Germinal center (tissue), 1 donor: ENCODE measurements around the gene TBL2.
A peak's percentile ranks its signal among the peaks of the same experiment; 100 is the strongest.
"Not testable (repeated sequence)": the region's sequence is repeated elsewhere in the genome, so short reads cannot be mapped to it uniquely, and the experiment has no call there.

Experiments
- DNase-seq: peaks from one replicate; pipeline ENCODE4 v3.0.0; 2012; ENCODE audit warnings: mixed read lengths, low spot score

The TBL2 gene

GRCh38 chr7:73606801-73607691, 28.7 kb upstream of the TBL2 start:
- peak; percentile 86 for DNase-seq

DNA sequence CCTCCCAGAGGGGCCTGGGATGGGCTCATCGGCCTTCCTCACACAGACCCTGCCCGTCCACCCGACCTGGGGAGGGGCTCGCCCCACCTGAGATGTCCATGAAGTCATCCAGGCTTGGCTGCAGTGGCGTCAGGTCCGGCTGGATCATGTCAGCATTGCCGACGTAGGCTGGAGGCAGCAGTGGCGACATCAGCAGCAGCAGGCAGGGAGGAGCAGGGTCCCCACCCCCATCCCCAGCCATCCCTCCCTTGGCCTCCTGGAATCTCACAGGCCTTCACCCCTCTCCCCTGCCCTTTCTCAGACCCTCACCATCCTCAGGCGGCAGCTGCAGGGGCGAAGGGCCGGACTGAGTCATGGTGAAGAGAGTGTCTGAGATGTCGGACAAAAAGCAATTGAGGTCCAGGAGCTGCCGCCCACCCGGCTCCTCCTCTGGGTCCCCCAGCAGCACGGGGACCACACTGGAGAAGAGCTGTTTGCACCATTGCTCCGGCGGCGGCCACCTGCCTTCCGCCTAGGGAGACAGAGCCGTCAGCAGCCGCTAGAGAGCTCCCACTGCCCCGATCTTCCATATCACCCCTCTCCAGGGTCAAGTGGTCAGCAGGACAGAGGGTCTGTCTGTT, 27.3 kb upstream of the TBL2 start:
- no peak for DNase-seq

GRCh38 chr7:73602721-73603651, 24.6 kb upstream of the TBL2 start:
- DNase-seq = no peak

- DNase-seq = no peak
Measured at GRCh38 chr7:73599916-73600315, 21.5 kb upstream of the TBL2 start.

GRCh38 chr7:73599151-73599882, 20.9 kb upstream of the TBL2 start:
- DNase-seq = no peak

GRCh38 chr7:73597978-73598782, 19.8 kb upstream of the TBL2 start:
- no peak for DNase-seq

DNA sequence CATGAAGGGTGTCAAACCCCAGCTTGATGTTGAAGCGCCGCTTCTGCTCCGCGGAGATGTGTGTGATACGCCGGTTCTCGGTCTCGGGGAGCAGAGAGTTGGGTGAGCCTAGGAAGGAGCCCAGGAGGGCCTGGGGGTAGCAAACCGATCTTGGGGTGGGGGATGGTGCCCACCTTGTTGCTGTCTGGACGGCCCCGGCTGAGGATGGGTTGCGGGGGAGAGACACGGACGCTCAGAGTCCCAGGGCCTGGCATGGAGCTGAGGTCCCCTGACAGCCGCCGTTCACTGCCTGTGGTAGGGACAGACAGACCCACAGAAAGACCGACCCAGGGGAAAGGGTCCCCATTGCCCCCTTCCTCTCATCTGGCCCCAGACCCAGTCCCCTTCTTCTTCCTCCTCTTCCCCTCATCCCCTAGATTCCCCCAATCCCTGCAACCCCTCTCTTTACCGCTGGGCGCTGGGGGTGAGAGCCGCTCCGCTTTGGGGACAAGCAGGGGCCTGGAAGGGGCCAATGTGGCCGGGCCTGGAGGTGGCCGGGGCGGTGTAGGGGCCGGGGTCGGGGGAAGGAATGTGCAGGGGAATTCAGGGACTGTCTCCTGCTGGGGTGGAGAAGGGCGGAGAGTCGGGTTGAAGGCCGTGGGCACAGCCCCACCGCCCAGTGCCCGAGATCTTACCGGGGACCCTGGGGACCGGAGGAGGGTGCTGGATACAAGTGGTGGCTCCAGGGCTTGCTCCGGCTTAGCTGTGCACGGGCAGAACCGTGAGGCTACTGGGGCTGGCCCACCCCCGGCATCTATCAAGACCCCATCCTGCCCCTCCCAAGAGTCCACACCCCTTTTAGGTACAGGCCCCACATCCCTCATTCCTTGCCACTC, 18.0 kb upstream of the TBL2 start:
- DNase-seq = no peak

DNA sequence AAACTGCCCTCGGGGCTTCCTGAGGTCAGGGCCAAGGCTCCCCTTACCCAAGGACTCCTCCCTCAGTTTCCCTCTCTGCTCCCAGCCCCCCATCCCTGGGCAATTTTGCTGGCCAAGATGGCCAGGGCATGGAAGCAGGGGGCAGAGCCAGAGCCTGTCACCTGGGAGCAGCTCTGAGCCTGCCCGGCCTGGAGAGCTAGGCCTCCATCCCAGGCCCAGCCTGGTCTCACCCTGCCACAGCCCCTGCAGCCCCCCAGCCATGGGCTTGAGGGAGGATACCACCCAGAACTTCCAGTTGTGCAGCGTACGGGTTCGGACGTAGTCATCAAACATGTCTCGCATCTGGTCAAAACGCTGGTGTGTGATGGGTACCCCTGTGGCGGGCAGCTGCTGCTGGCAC, 17.0 kb upstream of the TBL2 start:
- no peak for DNase-seq

DNA sequence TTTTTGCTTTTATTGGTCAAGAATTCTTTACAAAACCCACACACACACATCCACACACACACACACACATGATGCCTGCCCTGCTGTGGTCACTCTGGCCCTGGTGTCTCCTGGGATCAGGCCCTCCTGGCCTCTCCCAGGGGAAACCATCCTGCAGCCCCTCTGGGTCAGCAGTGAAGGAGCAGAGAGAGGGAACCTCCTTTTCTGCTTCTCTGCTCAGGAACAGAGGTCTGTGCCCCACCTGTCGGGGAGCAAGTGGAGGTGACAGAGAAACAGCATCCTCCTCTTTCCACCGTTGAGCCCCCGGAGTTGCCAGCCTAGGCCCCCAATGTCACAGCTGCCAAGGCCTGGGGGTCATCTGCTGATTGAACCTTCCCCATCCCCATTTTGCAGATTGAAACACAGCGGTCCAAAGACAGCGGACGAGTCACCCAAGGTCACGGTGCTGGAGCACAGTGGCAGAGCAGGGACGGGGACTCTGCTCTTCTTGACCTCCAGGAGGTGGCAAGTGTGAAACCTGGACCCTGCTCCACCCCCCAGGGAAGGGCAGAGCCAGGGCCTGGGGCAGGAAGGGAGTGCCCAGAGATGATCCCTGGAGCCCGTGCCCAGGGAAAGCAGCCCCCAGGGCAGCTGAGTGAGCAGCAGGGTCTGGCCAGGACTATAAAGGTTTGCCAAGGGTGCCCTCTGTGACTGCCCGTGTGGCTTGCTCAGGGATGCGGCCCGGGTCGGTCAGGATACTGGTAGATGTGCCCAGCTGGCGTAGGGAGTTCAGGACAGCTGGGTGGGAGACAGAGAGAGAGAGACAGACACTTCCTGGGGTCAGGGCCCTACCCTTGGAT, 15.0 kb upstream of the TBL2 start:
- no peak for DNase-seq

DNA sequence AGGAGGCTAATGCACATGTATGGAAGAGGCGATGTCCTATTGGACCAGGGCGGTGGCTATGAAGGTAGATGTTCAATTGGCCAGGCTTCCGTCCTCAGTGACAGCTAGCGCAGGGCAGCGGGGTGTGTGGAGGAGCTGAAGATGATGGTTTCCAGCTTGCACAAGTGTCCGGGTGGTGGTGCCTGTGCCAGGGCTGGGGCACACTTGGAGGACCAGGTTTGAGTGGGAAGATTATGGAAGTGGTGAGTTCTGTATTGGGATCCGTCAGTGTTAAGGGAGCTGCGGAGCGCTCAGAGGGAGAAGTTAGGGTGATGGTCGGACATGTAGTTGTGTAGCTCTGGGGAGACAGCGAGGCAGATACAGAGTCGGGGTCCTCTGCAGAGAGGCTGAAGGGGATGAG, 8.5 kb upstream of the TBL2 start:
- DNase-seq = no peak

DNA sequence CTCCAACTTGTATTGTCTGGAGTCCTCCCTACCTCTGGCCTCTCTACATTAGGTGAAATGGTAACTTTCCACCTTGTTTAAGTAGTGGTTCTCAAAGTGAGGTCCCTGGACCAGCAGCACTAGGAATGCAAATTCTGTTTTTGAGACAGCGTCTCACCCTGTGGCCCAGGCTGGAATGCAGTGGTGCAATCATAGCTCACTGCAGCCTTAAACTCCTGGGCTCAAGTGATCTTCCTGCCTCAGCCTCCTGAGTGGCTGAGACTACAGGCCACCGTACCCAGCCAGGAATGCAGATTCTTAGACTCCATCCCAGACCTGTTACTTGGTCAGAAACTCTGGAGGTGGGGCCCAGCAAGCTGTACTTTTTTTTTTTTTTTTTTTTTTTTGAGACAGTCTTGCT, 6.8 kb upstream of the TBL2 start:
- DNase-seq = no peak

DNA sequence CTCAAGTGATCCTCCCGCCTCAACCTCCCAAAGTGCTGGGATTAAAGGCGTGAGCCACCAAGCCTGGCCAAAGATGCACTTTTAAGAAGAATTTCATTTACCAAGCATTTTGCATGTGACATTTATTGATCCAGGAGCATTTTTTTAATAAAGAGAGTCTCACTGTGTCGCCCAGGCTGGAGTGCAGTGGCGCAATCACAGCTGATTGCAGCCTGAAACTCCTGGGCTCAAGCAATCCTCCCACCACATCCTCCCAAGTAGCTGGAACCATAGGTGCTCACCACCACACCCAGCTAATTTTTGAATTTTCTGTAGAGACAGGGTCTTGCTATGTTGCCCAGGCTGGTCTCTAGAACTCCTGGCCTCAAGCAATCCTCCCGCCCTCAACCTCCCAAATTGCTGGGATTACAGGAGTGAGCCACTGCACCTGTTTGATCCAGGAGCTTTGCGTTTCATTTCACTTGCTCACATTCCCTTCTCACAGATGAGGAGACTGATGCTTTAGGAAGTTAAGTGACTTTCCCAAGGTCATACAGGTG, 4.4 kb upstream of the TBL2 start:
- no peak for DNase-seq

DNA sequence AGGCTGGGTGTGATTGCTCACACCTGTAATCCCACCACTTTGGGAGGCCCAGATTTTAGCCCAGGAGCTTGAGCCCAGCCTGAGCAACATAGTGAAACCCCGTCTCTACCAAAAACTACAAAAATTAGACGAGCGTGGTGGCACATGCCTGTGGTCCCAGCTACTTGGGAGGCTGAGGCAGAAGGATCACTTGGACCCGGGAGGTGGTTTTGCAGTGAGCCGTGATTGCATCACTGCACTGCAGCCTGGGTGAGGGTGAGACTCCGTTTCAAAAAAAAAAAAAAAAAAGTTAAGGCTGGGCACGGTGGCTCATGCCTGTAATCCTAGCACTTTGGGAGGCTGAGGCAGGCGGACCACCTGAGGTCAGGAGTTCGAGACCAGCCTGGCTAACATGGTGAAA, 2.6 kb upstream of the TBL2 start:
- not testable (repeated sequence) for DNase-seq

DNA sequence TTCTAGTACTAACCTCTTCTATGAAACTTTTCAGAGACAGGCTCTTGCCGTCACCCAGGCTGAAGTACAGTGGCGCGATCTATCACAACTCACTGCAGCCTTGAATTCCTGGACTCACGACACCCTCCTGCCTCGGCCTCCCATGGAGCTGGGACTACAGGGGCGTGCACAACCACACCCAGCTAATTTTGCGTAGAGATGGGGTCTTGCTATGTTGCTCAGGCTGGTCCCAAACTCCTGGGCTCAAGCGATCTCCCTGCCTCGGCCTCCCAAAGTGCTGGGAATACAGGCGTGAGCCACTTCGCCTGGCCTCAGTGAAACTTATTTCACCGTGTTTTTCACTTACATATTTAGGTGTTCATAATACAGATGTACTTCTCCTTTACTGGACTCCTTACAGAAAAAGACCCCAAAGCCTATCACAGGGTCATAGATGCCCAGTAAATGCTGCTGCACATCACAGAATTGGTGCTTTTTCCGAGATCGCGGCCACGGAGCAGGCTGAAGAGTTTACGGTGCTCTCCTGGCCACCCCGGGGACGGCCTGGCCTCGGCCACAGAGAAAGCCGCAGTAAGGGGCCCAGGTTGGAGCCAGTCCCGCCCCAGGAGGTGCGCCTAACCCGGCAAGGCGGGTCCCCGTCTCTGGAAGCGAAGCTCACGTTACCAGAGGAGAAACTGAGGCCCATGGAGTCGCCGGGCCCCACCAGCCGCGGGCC, 595 bp downstream of the TBL2 start:
- DNase-seq = peak; percentile 30

- no peak for DNase-seq
Measured at GRCh38 chr7:73573791-73574190, 4.6 kb downstream of the TBL2 start.

GRCh38 chr7:73573276-73573675, 5.1 kb downstream of the TBL2 start:
- no peak for DNase-seq

- DNase-seq = no peak
Measured at GRCh38 chr7:73572767-73573186, 5.6 kb downstream of the TBL2 start.

DNA sequence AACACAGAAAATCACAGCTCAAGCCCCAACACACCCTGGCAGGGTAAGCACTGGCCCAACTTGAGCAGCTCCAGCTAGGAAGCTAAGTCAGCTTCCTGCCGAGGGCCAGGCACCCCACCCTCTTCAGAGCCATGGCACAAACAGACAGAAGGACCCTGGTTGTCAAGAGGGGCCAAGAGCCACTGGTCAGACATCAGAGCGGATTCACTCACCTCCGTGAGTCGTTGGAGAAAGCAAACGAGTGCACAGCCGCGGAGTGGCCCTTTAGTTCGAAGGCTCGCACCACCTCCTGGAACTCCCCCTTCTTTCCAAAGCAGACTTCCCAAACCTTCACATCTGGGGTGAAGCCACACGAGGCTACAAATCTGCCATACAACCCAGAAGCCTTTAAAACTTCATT, 7.4 kb downstream of the TBL2 start:
- no peak for DNase-seq
